Gastroesophageal sphincter (tissue), 3 donors: Measurements from ENCODE around the gene NUDT15.

Experiments
- CTCF ChIP-seq, 4 experiments: fragments of 200-600 bp in 2 of 4; fragments of 450-650 bp in 2 of 4; sonication (generic) in 1 of 4; IDR thresholded peaks; one replicate each; pipeline ENCODE4 v1.5.1; 2017 to 2019; ENCODE audit warnings: antibody characterized with exemption in 4 of 4, mild to moderate bottlenecking in 2 of 4, moderate library complexity in 2 of 4
- EP300 ChIP-seq: sonication (generic); formaldehyde crosslinking; IDR thresholded peaks from one replicate; pipeline ENCODE4 v1.6.1; 2017; ENCODE audit warnings: antibody characterized with exemption, mild to moderate bottlenecking
- POLR2A ChIP-seq, 2 donors: fragments of 450-650 bp; IDR thresholded peaks; one replicate each; pipeline ENCODE4 v1.6.1; 2017; ENCODE audit warnings: antibody characterized with exemption in 2 of 2, mild to moderate bottlenecking in 2 of 2, moderate library complexity in 1 of 2
- POLR2AphosphoS5 ChIP-seq: sonication (generic); formaldehyde crosslinking; IDR thresholded peaks from one replicate; pipeline ENCODE4 v1.6.1; 2017; ENCODE audit warnings: antibody characterized with exemption

- TF ChIP-seq CTCF (IDR thresholded peaks at IDR 0.05) (no peak), EP300 (no peak), POLR2A (IDR thresholded peaks at IDR 0.05) (no peak), POLR2AphosphoS5 (no peak)
Measured at GRCh38 chr13:48074006-48074405, 36.5 kb downstream of the NUDT15 start.
